CD14-positive monocyte (primary cell): Measurements from ENCODE around the gene IL6. TPM values are rescaled to one million over a fixed set of nuclear protein-coding genes. Genes with fewer than 3 reads are reported as not detected.
"Not testable (repeated sequence)": the region's sequence is repeated elsewhere in the genome, so short reads cannot be mapped to it uniquely, and the experiment has no call there.

Source experiments
- DNase-seq, 3 donors: peaks; one replicate each; pipeline ENCODE4 v3.0.0-alpha.2; 2011 to 2022
- H2AFZ ChIP-seq: 2 replicates; pipeline ENCODE4 v1.6.0; 2012; ENCODE audit warnings: mild to moderate bottlenecking, low read depth, low read length, inconsistent platforms; ENCODE audit not compliant: insufficient read depth, poor library complexity, severe bottlenecking
- H3K27ac ChIP-seq, 2 donors: 1 replicate in 1 of 2; 2 replicates in 1 of 2; pipeline ENCODE4 v1.5.1; 2012 to 2013; ENCODE audit warnings: low read length in 2 of 2, control low read depth in 1 of 2, inconsistent platforms in 1 of 2, low read depth in 1 of 2, mild to moderate bottlenecking in 1 of 2
- H3K27me3 ChIP-seq, 2 donors: one replicate each; pipeline versions ENCODE4 v1.6.0 to v1.6.1; 2011 to 2013; ENCODE audit warnings: low read length in 2 of 2; ENCODE audit not compliant: control insufficient read depth in 2 of 2, insufficient read depth in 2 of 2
- H3K36me3 ChIP-seq, 2 donors: replicated peaks in 1 of 2; 1 replicate in 1 of 2; 2 replicates in 1 of 2; pipeline versions ENCODE4 v1.5.1 to v1.6.1; 2012 to 2013; ENCODE audit warnings: low read length in 2 of 2, control low read depth in 1 of 2, inconsistent platforms in 1 of 2, mild to moderate bottlenecking in 1 of 2; ENCODE audit not compliant: insufficient read depth in 2 of 2, control insufficient read depth in 1 of 2
- H3K4me1 ChIP-seq, 2 donors: 1 replicate in 1 of 2; 2 replicates in 1 of 2; pipeline versions ENCODE4 v1.5.1 to v1.6.1; 2012 to 2013; ENCODE audit warnings: low read length in 2 of 2, control low read depth in 1 of 2, inconsistent platforms in 1 of 2, mild to moderate bottlenecking in 1 of 2, moderate library complexity in 1 of 2; ENCODE audit not compliant: insufficient read depth in 2 of 2, control insufficient read depth in 1 of 2
- H3K4me2 ChIP-seq: replicated peaks from 2 replicates; pipeline ENCODE3; 2012; ENCODE audit warnings: low read length, moderate library complexity, mild to moderate bottlenecking; ENCODE audit not compliant: poor library complexity, severe bottlenecking; ENCODE audit errors: extremely low read depth
- H3K4me3 ChIP-seq, 3 experiments: fragments of 200-600 bp in 1 of 3; sonication (generic) in 1 of 3; replicated peaks in 1 of 3; 1 replicate in 2 of 3; 2 replicates in 1 of 3; pipeline ENCODE4 v1.5.1; 2011 to 2013; ENCODE audit warnings: low read length in 3 of 3, mild to moderate bottlenecking in 3 of 3, control low read depth in 2 of 3, low read depth in 2 of 3, inconsistent platforms in 1 of 3, moderate library complexity in 1 of 3
- H3K79me2 ChIP-seq: 2 replicates; pipeline ENCODE4 v1.6.0; 2012; ENCODE audit warnings: mild to moderate bottlenecking, control low read depth, inconsistent platforms, low read length, moderate library complexity; ENCODE audit not compliant: insufficient read depth
- H3K9ac ChIP-seq: 2 replicates; pipeline ENCODE4 v1.6.0; 2017; ENCODE audit warnings: low read length, mild to moderate bottlenecking; ENCODE audit not compliant: insufficient read depth, poor library complexity, severe bottlenecking
- H3K9me3 ChIP-seq, 2 donors: replicated peaks in 1 of 2; 1 replicate in 1 of 2; 2 replicates in 1 of 2; pipeline versions ENCODE4 v1.5.1 to v1.6.1; 2012 to 2013; ENCODE audit warnings: low read length in 2 of 2, control low read depth in 1 of 2; ENCODE audit not compliant: control insufficient read depth in 1 of 2, insufficient read depth in 1 of 2
- H4K20me1 ChIP-seq: 2 replicates; pipeline ENCODE4 v1.6.0; 2012; ENCODE audit warnings: mild to moderate bottlenecking, low read length, control low read depth, moderate library complexity; ENCODE audit not compliant: insufficient read depth
- H3K27ac Mint-ChIP-seq, 7 donors: one replicate each; pipeline ENCODE4 v1.8.0; 2020; ENCODE audit warnings: mild to moderate bottlenecking in 7 of 7, mixed read lengths in 7 of 7, moderate library complexity in 6 of 7, inconsistent platforms in 2 of 7
- H3K27me3 Mint-ChIP-seq, 3 donors: one replicate each; pipeline ENCODE4 v1.8.0; 2021 to 2022; ENCODE audit warnings: low read depth in 3 of 3, mild to moderate bottlenecking in 3 of 3, mixed read lengths in 3 of 3, moderate library complexity in 3 of 3, inconsistent platforms in 1 of 3
- H3K36me3 Mint-ChIP-seq, 2 donors: one replicate each; pipeline ENCODE4 v1.8.0; 2020; ENCODE audit warnings: mixed read lengths in 2 of 2, inconsistent platforms in 1 of 2, mild to moderate bottlenecking in 1 of 2
- H3K4me1 Mint-ChIP-seq: one replicate; pipeline ENCODE4 v1.8.0; 2020; ENCODE audit warnings: mild to moderate bottlenecking, mixed read lengths
- H3K4me3 Mint-ChIP-seq, 2 donors: one replicate each; pipeline ENCODE4 v1.8.0; 2020; ENCODE audit warnings: mild to moderate bottlenecking in 2 of 2, mixed read lengths in 2 of 2, moderate library complexity in 1 of 2
- H3K9me3 Mint-ChIP-seq, 7 donors: one replicate each; pipeline ENCODE4 v1.8.0; 2020 to 2022; ENCODE audit warnings: mixed read lengths in 7 of 7, mild to moderate bottlenecking in 6 of 7, moderate library complexity in 6 of 7, inconsistent platforms in 2 of 7
- WGBS: methylation state at CpG from one replicate; pipeline ENCODE4 v1.1.5; 2013; ENCODE audit warnings: missing lambda C conversion rate; ENCODE audit not compliant: insufficient coverage; 5-methylcytosine and 5-hydroxymethylcytosine counted together
- intact Hi-C, 2 donors: fragments of 100-400 bp; cut with micrococcal nuclease; formaldehyde crosslinking; loops; one replicate each; pipeline versions ENCODE4 v1.15.0 to v1.15.1; 2023
- polyA plus RNA-seq, 3 donors: library from polyadenylated mRNA; depleted of rRNA in 1 of 3; unstranded in 2 of 3; stranded (reverse) in 1 of 3; fragments of 300-500 nt in 2 of 3; fragments of >200 nt in 1 of 3; fragmentation: Illumina TruSeq in 2 of 3; gene quantifications; 1 replicate in 2 of 3; 2 replicates in 1 of 3; pipeline ENCODE4 v1.2.3, GENCODE V29; 2012 to 2021

IL6 gene
- polyA plus RNA-seq, 3 donors, result 0.28 to 3.5 (median 1.6) TPM

- H2AFZ ChIP-seq, H3K27me3 Mint-ChIP-seq, H3K9me3 Mint-ChIP-seq, H3K36me3 ChIP-seq, H3K79me2 ChIP-seq, H3K36me3 Mint-ChIP-seq, H3K4me3 ChIP-seq, H3K9ac ChIP-seq, H3K4me2 ChIP-seq, H3K4me3 Mint-ChIP-seq, H3K27ac ChIP-seq, H4K20me1 ChIP-seq, DNase-seq, H3K27me3 ChIP-seq, H3K9me3 ChIP-seq, intact Hi-C loops, H3K27ac Mint-ChIP-seq: not testable (repeated sequence)
- peaks cover 32 to 34% of the 10 kb centered on the region in 2 donors for H3K4me1 ChIP-seq
- WGBS, result 88% methylated on average over 13 of the region's 17 CpGs
- peaks cover 41% of the 10 kb centered on the region for H3K4me1 Mint-ChIP-seq
Measured at GRCh38 chr7:22703978-22704610, 22.9 kb upstream of the IL6 start.

- H4K20me1 ChIP-seq, H3K4me3 ChIP-seq, H3K79me2 ChIP-seq, intact Hi-C loops, H3K27me3 Mint-ChIP-seq, H3K9me3 Mint-ChIP-seq, H3K27me3 ChIP-seq, H3K36me3 ChIP-seq, H3K36me3 Mint-ChIP-seq, H3K27ac Mint-ChIP-seq, H3K4me3 Mint-ChIP-seq, H3K9me3 ChIP-seq, H2AFZ ChIP-seq, H3K9ac ChIP-seq, H3K27ac ChIP-seq, H3K4me2 ChIP-seq, DNase-seq: not testable (repeated sequence)
- peaks cover 38% of the 10 kb centered on the region for H3K4me1 Mint-ChIP-seq
- 92% methylated on average over 5 of the region's 6 CpGs for WGBS
- H3K4me1 ChIP-seq, result peaks cover 28% of the 10 kb centered on the region in 2 donors
Measured at GRCh38 chr7:22704722-22705121, 22.3 kb upstream of the IL6 start.

GRCh38 chr7:22705874-22706273 lies 21.1 kb upstream of the IL6 start:
- H3K4me3 ChIP-seq, intact Hi-C loops, H3K36me3 ChIP-seq, H2AFZ ChIP-seq, H3K9ac ChIP-seq, H3K27ac Mint-ChIP-seq, H3K9me3 ChIP-seq, H3K79me2 ChIP-seq, H3K4me2 ChIP-seq, DNase-seq, H3K9me3 Mint-ChIP-seq, H4K20me1 ChIP-seq, H3K36me3 Mint-ChIP-seq, H3K4me3 Mint-ChIP-seq, H3K27me3 Mint-ChIP-seq, H3K27ac ChIP-seq, H3K27me3 ChIP-seq: not testable (repeated sequence)
- WGBS, result 85% methylated on average over 4 of the region's 7 CpGs
- peaks cover 16% of the 10 kb centered on the region in 2 donors for H3K4me1 ChIP-seq
- H3K4me1 Mint-ChIP-seq, result peaks cover 27% of the 10 kb centered on the region

GRCh38 chr7:22707026-22707691 lies 19.8 kb upstream of the IL6 start:
- H3K9me3 ChIP-seq, H3K9ac ChIP-seq, H3K4me1 ChIP-seq, H3K4me3 ChIP-seq, H3K36me3 Mint-ChIP-seq, H3K27ac Mint-ChIP-seq, intact Hi-C loops, H3K4me2 ChIP-seq, H2AFZ ChIP-seq, H3K27ac ChIP-seq, H3K27me3 ChIP-seq, H3K36me3 ChIP-seq, DNase-seq, H3K27me3 Mint-ChIP-seq, H3K4me3 Mint-ChIP-seq, H4K20me1 ChIP-seq, H3K79me2 ChIP-seq, H3K9me3 Mint-ChIP-seq: not testable (repeated sequence)
- peaks cover 15% of the 10 kb centered on the region for H3K4me1 Mint-ChIP-seq
- 100% methylated on average over 2 of the region's 6 CpGs for WGBS
